Mucosa of gallbladder (tissue), 1 donor: ENCODE results near the gene ZNRF2. TPM values are rescaled to one million over a fixed set of nuclear protein-coding genes. Genes with fewer than 3 reads are reported as not detected.
A peak's percentile ranks its signal among the peaks of the same experiment; 100 is the strongest.

Experiments used
- DNase-seq: peaks from one replicate; pipeline ENCODE4 v3.0.0-alpha.2; 2020; ENCODE audit warnings: low spot score
- total RNA-seq: library from RNA; stranded (reverse); gene quantifications from one replicate; pipeline ENCODE4 v1.2.1, GENCODE V29; 2021
- donor health status: DM: no; HTN: no; CAD: no.

The ZNRF2 gene
- total RNA-seq, 1 donor from 2014 or later: 32.8 TPM

GRCh38 chr7:30321089-30321881 lies 36.9 kb downstream of the ZNRF2 start:
- DNase-seq: no peak

GRCh38 chr7:30321882-30322192 lies 37.4 kb downstream of the ZNRF2 start:
- DNase-seq: no peak

- no peak for DNase-seq
These were observed 38.0 kb downstream of the ZNRF2 start for GRCh38 chr7:30322271-30323005.

GRCh38 chr7:30323006-30323355 lies 38.6 kb downstream of the ZNRF2 start:
- no peak for DNase-seq

- DNase-seq: no peak
These were observed 43.4 kb downstream of the ZNRF2 start for GRCh38 chr7:30327813-30328212.

GRCh38 chr7:30328381-30328780 lies 44.0 kb downstream of the ZNRF2 start:
- DNase-seq: no peak

- DNase-seq: no peak
These were observed 45.3 kb downstream of the ZNRF2 start for GRCh38 chr7:30329716-30330115.

- DNase-seq: no peak
These were observed 46.0 kb downstream of the ZNRF2 start for GRCh38 chr7:30330134-30331111.

GRCh38 chr7:30331338-30331737 lies 46.9 kb downstream of the ZNRF2 start:
- DNase-seq: no peak

GRCh38 chr7:30332549-30332948 lies 48.2 kb downstream of the ZNRF2 start:
- DNase-seq: no peak

- DNase-seq: no peak
These were observed 51.5 kb downstream of the ZNRF2 start for GRCh38 chr7:30335763-30336487.

- no peak for DNase-seq
These were observed 60.1 kb downstream of the ZNRF2 start for GRCh38 chr7:30344513-30344912.

- no peak for DNase-seq
These were observed 63.1 kb downstream of the ZNRF2 start for GRCh38 chr7:30347226-30348082.

- DNase-seq: peak; percentile 12
These were observed 63.7 kb downstream of the ZNRF2 start for GRCh38 chr7:30348083-30348560.

- no peak for DNase-seq
These were observed 64.8 kb downstream of the ZNRF2 start for GRCh38 chr7:30349170-30349569.

- DNase-seq: no peak
These were observed 65.4 kb downstream of the ZNRF2 start for GRCh38 chr7:30349816-30350215.

GRCh38 chr7:30351286-30351685 lies 66.9 kb downstream of the ZNRF2 start:
- DNase-seq: no peak

- no peak for DNase-seq
These were observed 67.3 kb downstream of the ZNRF2 start for GRCh38 chr7:30351724-30352123.

- DNase-seq: no peak
These were observed 67.8 kb downstream of the ZNRF2 start for GRCh38 chr7:30352169-30352568.

- DNase-seq: no peak
These were observed 69.1 kb downstream of the ZNRF2 start for GRCh38 chr7:30353532-30353931.
